Stomach (tissue), 4 donors: ENCODE data around the gene NKX1-2.

ENCODE experiments used
- CTCF ChIP-seq, 7 experiments: fragments of 450-650 bp in 4 of 7; fragments of 200-600 bp in 3 of 7; sonication (generic) in 3 of 7; IDR thresholded peaks; one replicate each; pipeline ENCODE4 v1.5.1; 2016 to 2019; ENCODE audit warnings: antibody characterized with exemption in 7 of 7, control low read depth in 2 of 7, mild to moderate bottlenecking in 1 of 7
- EP300 ChIP-seq: sonication (generic); formaldehyde crosslinking; IDR thresholded peaks from one replicate; pipeline ENCODE4 v1.6.1; 2017; ENCODE audit warnings: antibody characterized with exemption
- POLR2A ChIP-seq, 4 donors: fragments of 450-650 bp; IDR thresholded peaks; one replicate each; pipeline ENCODE4 v1.6.1; 2016; ENCODE audit warnings: antibody characterized with exemption in 4 of 4, control low read depth in 2 of 4, mild to moderate bottlenecking in 1 of 4, moderate library complexity in 1 of 4
- POLR2AphosphoS5 ChIP-seq, 3 donors: sonication (generic); formaldehyde crosslinking; IDR thresholded peaks; one replicate each; pipeline ENCODE4 v1.6.1; 2016; ENCODE audit warnings: antibody characterized with exemption in 3 of 3

- no peak for TF ChIP-seq CTCF (IDR thresholded peaks at IDR 0.05)
- TF ChIP-seq EP300: no peak
- no peak for TF ChIP-seq POLR2AphosphoS5 (IDR thresholded peaks at IDR 0.05)
- TF ChIP-seq POLR2A (IDR thresholded peaks at IDR 0.05): no peak
These were observed 46.3 kb upstream of the NKX1-2 start for GRCh38 chr10:124496150-124496549.
